NCI-H2107 (cell line): ENCODE measurements around the gene SV2A.

ENCODE experiments used
- DNase-seq: peaks from one replicate; lab custom pipeline; 2025; lab: John Stamatoyannopoulos, UW

The SV2A gene

GRCh38 chr1:149928401-149928724 lies 10.7 kb upstream of the SV2A start:
- DNase-seq: no peak

- peak; percentile 89 for DNase-seq
Measured at GRCh38 chr1:149927563-149928400, 10.1 kb upstream of the SV2A start, which contains the start of gene SF3B4. Gene SF3B4, minus strand, starts transcription at chr1:149927803. Its CDS starts 44 bp downstream, at chr1:149927759.

- DNase-seq: no peak
Measured at GRCh38 chr1:149927056-149927562, 9.5 kb upstream of the SV2A start.

GRCh38 chr1:149926296-149926695 lies 8.7 kb upstream of the SV2A start:
- no peak for DNase-seq

GRCh38 chr1:149925751-149926150 lies 8.1 kb upstream of the SV2A start:
- no peak for DNase-seq

- DNase-seq: no peak
Measured at GRCh38 chr1:149925345-149925744, 7.7 kb upstream of the SV2A start.

- DNase-seq: no peak
Measured at GRCh38 chr1:149923626-149924025, 6.0 kb upstream of the SV2A start.

GRCh38 chr1:149916898-149917252 lies 769 bp downstream of the SV2A start:
- DNase-seq: no peak

GRCh38 chr1:149916193-149916897 lies 1.3 kb downstream of the SV2A start:
- DNase-seq: no peak

- DNase-seq: no peak
Measured at GRCh38 chr1:149915429-149916192, 2.0 kb downstream of the SV2A start.

- no peak for DNase-seq
Measured at GRCh38 chr1:149914545-149914944, 3.1 kb downstream of the SV2A start.

GRCh38 chr1:149906570-149907075 lies 11.0 kb downstream of the SV2A start:
- DNase-seq: no peak

- DNase-seq: no peak
Measured at GRCh38 chr1:149903836-149904491, 13.7 kb downstream of the SV2A start.

GRCh38 chr1:149899460-149900284 lies 18.0 kb downstream of the SV2A start, which contains the start of gene BOLA1:
Gene BOLA1, plus strand, starts transcription at chr1:149899568. Its CDS starts 492 bp downstream, at chr1:149900060.
- peak; percentile 88 for DNase-seq

- no peak for DNase-seq
Measured at GRCh38 chr1:149896575-149896974, 21.1 kb downstream of the SV2A start.

- DNase-seq: no peak
Measured at GRCh38 chr1:149888999-149889289, 28.7 kb downstream of the SV2A start.

- DNase-seq: peak; percentile 74
Measured at GRCh38 chr1:149888247-149888998, 29.2 kb downstream of the SV2A start.

GRCh38 chr1:149887456-149888246 lies 30.0 kb downstream of the SV2A start:
- peak; percentile 91 for DNase-seq

- peak; percentile 36 for DNase-seq
Measured at GRCh38 chr1:149887196-149887455, 30.5 kb downstream of the SV2A start.
